Measurements from ENCODE around the gene USP13. TPM values are rescaled to one million over a fixed set of nuclear protein-coding genes. Genes with fewer than 3 reads are reported as not detected.
A peak's percentile ranks its signal among the peaks of the same experiment; 100 is the strongest.

The USP13 gene
- total RNA-seq, 2 donors from 2014 or later = 75.9 to 89.7 TPM

- no peak overlapping the region for H3K4me3 ChIP-seq
- no peak for TF ChIP-seq CTCF (IDR thresholded peaks at IDR 0.05)
- DNase-seq (ENCODE audit: low spot score) = no peak
- H3K9me3 ChIP-seq = no peaks in the 10 kb centered on the region
- peaks cover 7% of the 10 kb centered on the region for H3K36me3 ChIP-seq
- peaks cover 0 to 18% of the 10 kb centered on the region in 2 donors for H3K4me1 ChIP-seq
- H3K27me3 ChIP-seq = no peaks in the 10 kb centered on the region
- H3K27ac ChIP-seq = peak overlapping the region in 1 of 2 donors; percentile 59
Observed at GRCh38 chr3:179716811-179717210, 64.0 kb downstream of the USP13 start.

GRCh38 chr3:179717219-179717618, 64.4 kb downstream of the USP13 start:
- DNase-seq (ENCODE audit: low spot score) = no peak
- Histone ChIP-seq H3K27ac (peak overlapping the region in 1 of 2 donors; percentile 59), H3K4me1 (peaks cover 0 to 18% of the 10 kb centered on the region in 2 donors), H3K27me3 (no peaks in the 10 kb centered on the region), H3K9me3 (no peaks in the 10 kb centered on the region), H3K36me3 (peaks cover 11% of the 10 kb centered on the region), H3K4me3 (no peak overlapping the region)
- TF ChIP-seq CTCF (IDR thresholded peaks at IDR 0.05) = no peak

GRCh38 chr3:179719048-179719734, 66.4 kb downstream of the USP13 start:
- H3K36me3 ChIP-seq = peaks cover 23% of the 10 kb centered on the region
- no peak for DNase-seq (ENCODE audit: low spot score)
- peaks cover 0 to 13% of the 10 kb centered on the region in 2 donors for H3K4me1 ChIP-seq
- H3K4me3 ChIP-seq = no peak overlapping the region
- TF ChIP-seq CTCF (IDR thresholded peaks at IDR 0.05) = no peak
- no peaks in the 10 kb centered on the region for H3K9me3 ChIP-seq
- no peak overlapping the region for H3K27ac ChIP-seq
- H3K27me3 ChIP-seq = no peaks in the 10 kb centered on the region

- no peak for DNase-seq (ENCODE audit: low spot score)
- peaks cover 0 to 10% of the 10 kb centered on the region in 2 donors for H3K4me1 ChIP-seq
- H3K27ac ChIP-seq = no peak overlapping the region
Observed at GRCh38 chr3:179720196-179720595, 67.4 kb downstream of the USP13 start.

GRCh38 chr3:179723617-179724016, 70.8 kb downstream of the USP13 start:
- Histone ChIP-seq H3K4me1 (peaks cover 0 to 15% of the 10 kb centered on the region in 2 donors), H3K27me3 (no peaks in the 10 kb centered on the region), H3K9me3 (no peaks in the 10 kb centered on the region), H3K36me3 (peaks cover 23% of the 10 kb centered on the region), H3K27ac (no peak overlapping the region), H3K4me3 (no peak overlapping the region)
- no peak for TF ChIP-seq CTCF (IDR thresholded peaks at IDR 0.05)
- no peak for DNase-seq (ENCODE audit: low spot score)

More at GRCh38 chr3:179720196-179720595, 67.4 kb downstream of the USP13 start:
- Histone ChIP-seq H3K27me3 (no peaks in the 10 kb centered on the region), H3K36me3 (peaks cover 23% of the 10 kb centered on the region), H3K4me3 (no peak overlapping the region), H3K9me3 (no peaks in the 10 kb centered on the region)
- no peak for TF ChIP-seq CTCF (IDR thresholded peaks at IDR 0.05)
